Activated naive CD8-positive, alpha-beta T cell treated with anti-CD3 and anti-CD28 coated beads for 36 hours (primary cell): ENCODE data around the gene TTL. TPM values are rescaled to one million over a fixed set of nuclear protein-coding genes. Genes with fewer than 3 reads are reported as not detected.
"Not testable (repeated sequence)": the region's sequence is repeated elsewhere in the genome, so short reads cannot be mapped to it uniquely, and the experiment has no call there.

ENCODE experiments used
- DNase-seq: peaks from one replicate; pipeline ENCODE4 v3.0.0; 2021
- H3K27ac Mint-ChIP-seq: one replicate; pipeline ENCODE4 v1.8.0; 2022; ENCODE audit warnings: mild to moderate bottlenecking, moderate library complexity, mixed read lengths
- H3K27me3 Mint-ChIP-seq: one replicate; pipeline ENCODE4 v1.8.0; 2022; ENCODE audit warnings: mild to moderate bottlenecking, mixed read lengths
- H3K36me3 Mint-ChIP-seq: one replicate; pipeline ENCODE4 v1.8.0; 2021; ENCODE audit warnings: mild to moderate bottlenecking, mixed read lengths
- H3K4me1 Mint-ChIP-seq: one replicate; pipeline ENCODE4 v1.8.0; 2021; ENCODE audit warnings: mixed read lengths
- H3K4me3 Mint-ChIP-seq: one replicate; pipeline ENCODE4 v1.8.0; 2022; ENCODE audit warnings: mild to moderate bottlenecking, moderate library complexity, mixed read lengths
- H3K9me3 Mint-ChIP-seq: one replicate; pipeline ENCODE4 v1.8.0; 2022; ENCODE audit warnings: mixed read lengths
- total RNA-seq, 2 experiments: library from RNA; stranded (reverse); gene quantifications; one replicate each; pipeline ENCODE4 v1.2.3, GENCODE V29; 2021

The TTL gene
- total RNA-seq, 2 experiments from 2014 or later, result 32.8 to 33.9 TPM

DNA sequence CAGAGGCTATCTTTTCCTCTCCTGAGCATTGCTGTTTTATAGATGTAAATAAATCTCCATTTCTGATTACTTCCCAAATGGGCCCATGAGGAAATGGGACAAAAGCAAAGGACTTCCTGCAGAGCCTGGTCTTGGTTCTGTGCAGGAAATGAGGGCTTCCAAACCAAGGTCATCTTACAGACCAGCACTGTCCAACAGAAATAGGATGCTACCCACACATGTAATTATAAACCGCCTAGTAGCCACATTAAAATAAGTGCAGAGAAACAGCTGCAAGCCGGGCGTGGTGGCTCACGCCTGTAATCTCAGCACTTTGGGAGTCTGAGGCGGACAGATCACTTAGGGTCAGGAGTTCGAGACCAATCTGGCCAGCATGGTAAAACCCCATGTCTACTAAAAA is 6.2 kb downstream of the TTL start:
- Mint-ChIP-seq H3K27ac (no peak overlapping the region), H3K9me3 (no peaks in the 10 kb centered on the region), H3K27me3 (no peaks in the 10 kb centered on the region)

DNA sequence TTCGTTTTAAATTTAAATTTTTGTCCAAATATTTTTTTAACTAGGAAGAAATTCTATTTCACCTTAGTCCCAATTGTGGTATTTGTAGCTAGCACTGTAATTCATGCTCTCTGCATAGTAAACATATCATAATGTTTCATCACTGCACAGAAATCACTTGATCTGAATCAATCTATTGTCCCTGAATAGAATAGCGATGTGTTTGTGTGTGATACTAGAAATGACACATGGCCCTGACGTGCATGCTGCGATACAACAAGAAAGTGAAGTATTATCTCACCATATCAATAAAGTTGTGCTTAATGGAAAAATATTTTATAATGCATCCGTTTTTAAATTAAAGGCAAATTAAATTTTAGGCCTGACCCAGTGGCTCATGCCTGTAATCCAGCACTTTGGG is 10.0 kb downstream of the TTL start:
- Mint-ChIP-seq H3K36me3 (peaks cover 10% of the 10 kb centered on the region), H3K4me1 (peaks cover 7% of the 10 kb centered on the region), H3K27ac (no peak overlapping the region), H3K27me3 (no peaks in the 10 kb centered on the region), H3K9me3 (no peaks in the 10 kb centered on the region), H3K4me3 (no peak overlapping the region)
- no peak for DNase-seq

More for the DNA sequence above, 6.2 kb downstream of the TTL start:
- Mint-ChIP-seq H3K4me3 (no peak overlapping the region), H3K36me3 (peaks cover 18% of the 10 kb centered on the region), H3K4me1 (peaks cover 31% of the 10 kb centered on the region)
- no peak for DNase-seq

DNA sequence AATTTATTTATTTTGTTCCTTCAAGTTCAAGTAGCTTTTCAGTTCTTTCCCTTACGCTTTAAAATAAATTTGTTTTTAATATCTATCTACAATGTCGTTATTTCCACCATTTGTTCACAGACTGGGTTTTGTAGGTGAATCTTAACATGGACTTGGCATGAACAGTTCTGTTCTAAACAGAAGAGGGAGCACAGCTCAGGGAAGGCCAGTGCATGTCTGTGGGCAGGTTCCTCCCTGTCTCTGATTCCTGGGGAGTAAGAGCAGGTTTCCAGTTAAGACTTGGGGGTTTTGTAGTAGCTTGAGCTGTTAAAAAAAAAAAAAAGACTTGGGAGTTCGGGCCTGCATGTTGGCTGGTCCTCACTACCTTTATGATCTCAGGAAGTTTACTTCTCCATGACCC is 11.1 kb downstream of the TTL start:
- Mint-ChIP-seq H3K36me3 (peaks cover 5% of the 10 kb centered on the region), H3K4me3 (no peak overlapping the region), H3K9me3 (no peaks in the 10 kb centered on the region)

DNA sequence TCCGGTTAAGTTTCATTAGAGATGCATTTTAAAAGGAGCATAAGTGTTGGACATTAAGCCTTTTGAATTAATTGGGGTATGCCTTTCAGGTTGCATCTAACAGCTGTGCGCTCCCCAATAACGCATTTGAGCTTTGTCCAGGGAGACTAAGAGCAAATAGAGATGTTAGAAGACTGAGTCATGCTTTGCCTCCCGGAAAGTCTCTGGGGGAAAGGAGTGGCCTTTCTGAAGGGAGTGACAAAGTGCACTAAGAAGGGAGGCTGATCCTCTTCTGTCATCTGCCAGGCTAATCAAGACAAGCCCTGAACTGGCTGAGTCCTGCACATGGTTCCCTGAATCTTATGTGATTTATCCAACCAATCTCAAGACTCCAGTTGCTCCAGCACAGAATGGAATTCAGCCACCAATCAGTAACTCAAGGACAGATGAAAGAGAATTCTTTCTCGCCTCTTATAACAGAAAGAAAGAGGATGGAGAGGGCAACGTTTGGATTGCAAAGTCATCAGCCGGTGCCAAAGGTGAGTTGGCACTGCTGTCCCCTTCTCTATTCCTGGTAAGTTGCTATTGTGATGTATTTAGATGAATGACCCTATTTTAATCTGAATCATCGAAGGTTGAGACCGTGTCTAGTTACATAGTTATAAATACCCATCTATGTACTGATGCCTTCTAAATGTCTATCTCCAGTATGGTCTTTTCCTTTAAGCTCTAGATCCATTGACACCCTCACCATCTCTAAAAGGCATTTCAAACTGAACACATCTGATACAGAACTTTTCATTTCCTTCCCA is 12.1 kb downstream of the TTL start:
- Mint-ChIP-seq H3K36me3 (peaks cover 5% of the 10 kb centered on the region), H3K4me3 (no peak overlapping the region), H3K4me1 (peaks cover 2% of the 10 kb centered on the region), H3K9me3 (no peaks in the 10 kb centered on the region), H3K27me3 (no peaks in the 10 kb centered on the region), H3K27ac (no peak overlapping the region)
- DNase-seq, result no peak

More for the DNA sequence above, 11.1 kb downstream of the TTL start:
- no peak overlapping the region for H3K27ac Mint-ChIP-seq
- no peaks in the 10 kb centered on the region for H3K27me3 Mint-ChIP-seq
- DNase-seq, result no peak
- H3K4me1 Mint-ChIP-seq, result peaks cover 2% of the 10 kb centered on the region

DNA sequence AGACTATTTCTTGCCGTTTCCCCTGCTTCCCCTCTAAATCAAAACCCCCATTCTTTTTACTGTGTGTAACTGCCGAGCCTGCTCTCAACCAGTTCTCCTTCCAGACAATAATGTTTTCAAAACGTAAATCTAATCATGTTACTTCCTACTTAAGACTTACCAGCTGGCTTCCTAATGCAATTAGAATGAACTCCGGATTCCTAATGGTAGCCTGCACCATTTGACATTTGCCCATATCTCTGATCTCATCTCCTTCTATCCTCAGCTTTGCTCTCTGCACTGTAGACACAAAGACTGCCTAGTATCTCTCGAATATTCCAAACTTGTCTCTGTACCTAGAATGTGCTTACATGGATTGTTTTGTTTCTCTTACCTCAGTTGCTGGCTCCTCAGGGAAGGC is 12.9 kb downstream of the TTL start:
- no peak for DNase-seq
- no peak overlapping the region for H3K4me3 Mint-ChIP-seq

DNA sequence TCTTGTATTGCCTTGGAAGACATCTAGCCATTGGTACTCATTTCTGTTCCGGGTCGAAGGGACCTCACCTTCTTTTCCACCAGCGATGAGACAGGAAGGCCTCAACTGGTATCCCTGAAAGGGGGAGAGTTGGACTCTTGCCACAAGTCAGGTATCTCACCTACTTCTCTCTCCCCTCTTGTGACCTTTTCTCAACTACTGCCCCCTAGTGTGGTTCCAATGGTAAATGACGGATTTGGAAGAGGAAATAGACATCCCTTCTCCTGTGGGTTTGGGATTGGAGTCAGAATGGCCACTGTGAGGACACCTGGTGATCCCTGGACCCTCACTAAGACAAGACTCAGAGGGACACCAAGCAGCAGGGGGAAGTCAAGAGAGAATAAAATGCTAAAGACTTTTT is 13.9 kb downstream of the TTL start:
- not testable (repeated sequence) for H3K4me1 Mint-ChIP-seq, H3K27me3 Mint-ChIP-seq, H3K9me3 Mint-ChIP-seq, H3K4me3 Mint-ChIP-seq, H3K36me3 Mint-ChIP-seq, H3K27ac Mint-ChIP-seq, DNase-seq

More for the DNA sequence above, 12.9 kb downstream of the TTL start:
- H3K27ac Mint-ChIP-seq, result no peak overlapping the region
- peaks cover 6% of the 10 kb centered on the region for H3K36me3 Mint-ChIP-seq
- no peaks in the 10 kb centered on the region for H3K9me3 Mint-ChIP-seq
- peaks cover 2% of the 10 kb centered on the region for H3K4me1 Mint-ChIP-seq
- no peaks in the 10 kb centered on the region for H3K27me3 Mint-ChIP-seq

DNA sequence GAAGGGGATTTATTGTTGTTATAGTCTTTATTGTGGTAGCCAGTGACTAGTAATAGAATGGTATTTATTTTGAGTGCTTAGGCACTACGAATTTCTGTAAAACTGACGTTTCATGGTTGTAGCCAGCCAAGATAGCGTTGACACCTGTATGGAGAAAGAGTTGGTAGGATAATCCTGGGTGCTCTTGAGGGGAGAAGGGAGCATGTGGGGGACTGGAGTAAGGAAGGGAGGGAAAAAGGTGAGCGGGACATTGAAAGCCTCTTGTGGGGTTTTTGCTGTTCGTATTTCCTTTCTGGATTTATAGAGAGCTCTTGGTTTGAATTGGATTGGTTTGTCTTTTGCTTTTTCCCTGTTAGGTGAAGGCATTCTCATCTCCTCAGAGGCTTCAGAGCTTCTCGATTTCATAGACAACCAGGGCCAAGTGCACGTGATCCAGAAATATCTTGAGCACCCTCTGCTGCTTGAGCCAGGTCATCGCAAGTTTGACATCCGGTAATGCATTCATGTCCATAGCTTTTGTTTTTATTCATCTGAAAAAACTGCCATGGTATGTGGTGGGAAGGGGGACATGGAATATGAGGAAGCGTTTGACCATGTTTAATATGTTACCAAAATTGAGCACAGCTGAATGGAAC is 19.0 kb downstream of the TTL start:
- not testable (repeated sequence) for H3K36me3 Mint-ChIP-seq, H3K27me3 Mint-ChIP-seq, H3K9me3 Mint-ChIP-seq, H3K4me1 Mint-ChIP-seq, H3K27ac Mint-ChIP-seq, H3K4me3 Mint-ChIP-seq
- peak; percentile 27 for DNase-seq

DNA sequence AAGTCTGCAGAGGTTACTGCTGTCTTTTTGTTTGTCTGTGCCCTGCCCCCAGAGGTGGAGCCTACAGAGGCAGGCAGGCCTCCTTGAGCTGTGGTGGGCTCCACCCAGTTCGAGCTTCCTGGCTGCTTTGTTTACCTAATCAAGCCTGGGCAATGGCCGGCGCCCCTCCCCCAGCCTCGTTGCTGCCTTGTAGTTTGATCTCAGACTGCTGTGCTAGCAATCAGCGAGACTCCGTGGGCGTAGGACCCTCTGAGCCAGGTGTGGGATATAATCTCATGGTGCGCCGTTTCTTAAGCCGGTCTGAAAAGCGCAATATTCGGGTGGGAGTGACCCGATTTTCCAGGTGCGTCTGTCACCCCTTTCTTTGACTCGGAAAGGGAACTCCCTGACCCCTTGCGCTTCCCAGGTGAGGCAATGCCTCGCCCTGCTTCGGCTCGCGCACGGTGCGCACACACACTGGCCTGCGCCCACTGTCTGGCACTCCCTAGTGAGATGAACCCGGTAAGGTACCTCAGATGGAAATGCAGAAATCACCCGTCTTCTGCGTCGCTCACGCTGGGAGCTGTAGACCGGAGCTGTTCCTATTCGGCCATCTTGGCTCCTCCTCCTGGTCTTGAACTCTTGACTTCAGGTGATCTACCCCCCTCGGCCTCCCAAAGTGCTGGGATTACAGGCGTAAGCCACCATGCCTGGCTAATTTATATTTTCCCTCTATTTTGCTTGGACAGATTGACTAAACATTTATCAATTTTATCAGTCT is 27.5 kb downstream of the TTL start:
- not testable (repeated sequence) for H3K4me1 Mint-ChIP-seq, H3K9me3 Mint-ChIP-seq, DNase-seq, H3K4me3 Mint-ChIP-seq, H3K27me3 Mint-ChIP-seq
- Mint-ChIP-seq H3K27ac (peak overlapping the region; percentile 20), H3K36me3 (peaks cover 11% of the 10 kb centered on the region)

DNA sequence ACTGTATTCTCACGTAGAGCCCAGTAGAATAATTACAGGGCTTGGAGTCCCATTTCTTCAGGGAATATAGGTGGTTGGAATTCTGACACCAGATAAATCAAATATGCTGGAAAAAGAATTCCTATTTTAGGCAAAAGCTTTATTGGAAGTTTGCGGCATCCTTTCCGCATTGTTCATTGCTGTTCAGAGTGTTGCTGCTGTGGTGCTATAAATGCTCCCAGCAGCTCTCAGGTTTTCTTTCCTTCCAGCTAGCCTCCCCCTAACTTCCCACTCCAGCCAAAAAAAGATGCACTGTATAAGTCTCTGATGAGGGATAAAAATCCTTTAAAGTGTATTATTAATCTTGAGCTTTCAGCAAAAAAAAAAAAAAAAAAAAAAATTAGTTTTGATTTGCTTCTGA is 34.8 kb downstream of the TTL start:
- H3K27me3 Mint-ChIP-seq, result no peaks in the 10 kb centered on the region
- no peak overlapping the region for H3K4me3 Mint-ChIP-seq
- no peak for DNase-seq
- H3K4me1 Mint-ChIP-seq, result no peaks in the 10 kb centered on the region
- no peaks in the 10 kb centered on the region for H3K9me3 Mint-ChIP-seq
- H3K27ac Mint-ChIP-seq, result no peak overlapping the region
- H3K36me3 Mint-ChIP-seq, result peaks cover 30% of the 10 kb centered on the region

DNA sequence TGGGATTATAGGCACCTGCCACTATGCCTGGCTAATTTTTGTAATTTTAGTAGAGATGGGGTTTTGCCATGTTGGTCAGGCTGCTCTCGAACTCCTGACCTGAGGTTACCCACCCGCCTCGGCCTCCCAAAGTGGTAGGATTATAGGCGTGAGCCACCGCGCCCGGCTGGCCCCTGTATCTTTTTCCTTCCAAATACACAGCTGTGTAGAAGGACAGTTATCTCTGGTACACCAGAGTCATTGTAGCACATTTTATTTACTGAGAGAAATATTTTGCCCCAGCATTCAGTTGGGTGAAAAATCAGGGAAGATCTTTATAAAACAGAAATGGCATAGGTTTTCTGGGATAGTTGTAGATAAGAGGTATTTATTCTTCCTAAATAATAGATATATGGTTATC is 36.9 kb downstream of the TTL start:
- Mint-ChIP-seq H3K27ac (no peak overlapping the region), H3K9me3 (no peaks in the 10 kb centered on the region), H3K4me1 (no peaks in the 10 kb centered on the region), H3K36me3 (peaks cover 45% of the 10 kb centered on the region), H3K4me3 (no peak overlapping the region), H3K27me3 (no peaks in the 10 kb centered on the region)
- no peak for DNase-seq

DNA sequence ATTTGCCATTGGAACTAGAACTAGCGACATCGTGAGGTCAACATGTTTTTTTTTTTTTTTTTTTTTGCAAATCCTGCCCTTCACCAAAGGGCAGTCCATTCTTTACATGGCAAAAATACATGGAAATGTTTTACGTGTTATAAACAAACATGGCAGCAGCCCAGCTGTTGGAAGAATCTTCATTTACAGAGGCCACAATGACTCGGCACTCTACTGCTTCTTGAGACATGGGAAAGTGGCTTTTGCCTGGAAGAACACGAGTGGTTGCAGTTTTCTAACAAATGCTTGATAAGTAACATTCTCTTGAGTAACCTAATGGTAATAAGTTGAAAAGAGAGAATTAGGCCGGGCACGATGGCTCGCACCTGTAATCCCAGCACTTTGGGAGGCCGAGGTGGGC is 37.5 kb downstream of the TTL start:
- H3K27ac Mint-ChIP-seq, result no peak overlapping the region
- DNase-seq, result no peak
- no peaks in the 10 kb centered on the region for H3K4me1 Mint-ChIP-seq
- H3K27me3 Mint-ChIP-seq, result no peaks in the 10 kb centered on the region
- no peaks in the 10 kb centered on the region for H3K9me3 Mint-ChIP-seq
- no peak overlapping the region for H3K4me3 Mint-ChIP-seq
- peaks cover 45% of the 10 kb centered on the region for H3K36me3 Mint-ChIP-seq

DNA sequence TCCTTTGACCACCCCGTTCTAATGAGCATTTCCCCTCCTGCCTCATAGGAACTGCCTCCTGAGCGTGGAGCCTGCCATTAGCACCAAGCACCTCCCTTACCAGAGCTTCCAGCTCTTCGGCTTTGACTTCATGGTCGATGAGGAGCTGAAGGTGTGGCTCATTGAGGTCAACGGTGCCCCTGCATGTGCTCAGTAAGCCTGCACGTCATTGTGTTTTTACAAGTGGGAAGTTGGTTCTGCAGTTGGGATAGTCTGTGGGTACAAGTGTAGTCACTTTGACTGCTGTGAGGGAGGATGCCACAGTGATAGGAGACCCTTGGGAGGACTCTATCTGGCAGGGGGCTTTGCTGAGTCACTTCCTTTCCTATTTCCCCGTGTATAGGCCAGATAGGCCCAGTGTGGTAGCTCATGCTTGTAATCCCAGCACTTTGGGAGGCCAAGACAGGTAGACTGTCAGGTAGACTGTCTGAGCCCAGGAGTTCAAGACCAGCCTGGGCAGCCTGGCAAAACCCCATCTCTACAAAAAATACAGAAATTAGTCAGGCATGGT is 38.4 kb downstream of the TTL start:
- Mint-ChIP-seq H3K4me1 (no peaks in the 10 kb centered on the region), H3K4me3 (no peak overlapping the region), H3K9me3 (no peaks in the 10 kb centered on the region), H3K27ac (no peak overlapping the region), H3K27me3 (no peaks in the 10 kb centered on the region), H3K36me3 (peaks cover 44% of the 10 kb centered on the region)
- DNase-seq, result no peak

DNA sequence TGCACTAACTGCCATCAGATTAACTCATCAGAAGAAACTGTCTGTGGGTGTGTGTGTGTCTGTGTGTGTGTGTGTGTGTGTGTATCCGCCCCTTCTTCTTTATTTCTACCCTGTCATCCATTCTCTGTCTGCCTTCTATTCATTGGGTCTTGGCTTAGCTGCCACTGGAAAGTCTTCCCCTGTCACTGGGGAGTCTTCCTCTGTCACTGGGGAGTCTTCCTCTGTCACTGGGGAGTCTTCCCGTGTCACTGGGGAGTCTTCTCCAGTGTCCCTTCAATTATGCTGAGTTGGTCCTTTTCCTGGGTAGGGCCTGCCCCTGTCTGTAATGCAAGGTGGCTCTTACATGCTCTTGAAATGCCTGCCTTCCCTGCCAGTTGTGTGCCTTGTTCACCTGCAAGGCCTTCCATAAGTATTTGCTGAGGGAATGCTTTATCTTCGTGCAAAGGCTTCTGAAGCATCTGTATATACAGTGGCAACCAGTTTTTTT is 41.4 kb downstream of the TTL start:
- Mint-ChIP-seq H3K9me3 (no peaks in the 10 kb centered on the region), H3K27ac (no peak overlapping the region), H3K4me1 (no peaks in the 10 kb centered on the region), H3K4me3 (no peak overlapping the region), H3K27me3 (no peaks in the 10 kb centered on the region), H3K36me3 (peaks cover 49% of the 10 kb centered on the region)
- no peak for DNase-seq

DNA sequence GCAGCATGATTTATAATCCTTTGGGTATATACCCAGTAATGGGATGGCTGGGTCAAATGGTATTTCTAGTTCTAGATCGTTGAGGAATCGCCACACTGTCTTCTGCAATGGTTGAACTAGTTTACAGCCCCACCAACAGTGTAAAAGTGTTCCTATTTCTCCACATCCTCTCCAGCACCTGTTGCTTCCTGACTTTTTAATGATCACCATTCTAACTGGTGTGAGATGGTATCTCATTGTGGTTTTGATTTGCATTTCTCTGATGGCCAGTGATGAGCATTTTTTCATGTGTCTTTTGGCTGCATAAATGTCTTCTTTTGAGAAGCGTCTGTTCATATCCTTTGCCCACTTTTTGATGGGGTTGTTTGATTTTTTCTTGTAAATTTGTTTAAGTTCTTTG is 42.3 kb downstream of the TTL start:
- DNase-seq, H3K4me1 Mint-ChIP-seq, H3K27ac Mint-ChIP-seq, H3K9me3 Mint-ChIP-seq, H3K4me3 Mint-ChIP-seq, H3K27me3 Mint-ChIP-seq: not testable (repeated sequence)
- peaks cover 50% of the 10 kb centered on the region for H3K36me3 Mint-ChIP-seq

DNA sequence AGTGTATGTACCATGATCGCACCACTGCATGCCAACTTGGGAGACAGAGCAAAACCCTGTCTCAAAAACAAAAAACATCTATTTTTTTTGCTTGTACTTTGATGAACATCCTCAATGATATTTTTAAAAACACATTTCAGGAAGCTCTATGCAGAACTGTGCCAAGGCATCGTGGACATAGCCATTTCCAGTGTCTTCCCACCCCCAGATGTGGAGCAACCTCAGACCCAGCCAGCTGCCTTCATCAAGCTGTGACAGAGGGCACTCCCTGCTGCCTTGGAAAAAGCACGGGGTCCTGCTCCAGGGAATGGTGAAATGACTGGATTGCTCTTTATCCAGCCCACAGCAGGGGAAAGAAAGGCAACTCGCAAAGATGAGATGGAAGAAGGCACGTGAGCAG is 46.6 kb downstream of the TTL start:
- peaks cover 40% of the 10 kb centered on the region for H3K36me3 Mint-ChIP-seq
- no peaks in the 10 kb centered on the region for H3K27me3 Mint-ChIP-seq
- no peaks in the 10 kb centered on the region for H3K9me3 Mint-ChIP-seq
- H3K4me1 Mint-ChIP-seq, result no peaks in the 10 kb centered on the region
- no peak overlapping the region for H3K27ac Mint-ChIP-seq
- no peak overlapping the region for H3K4me3 Mint-ChIP-seq
- DNase-seq, result no peak
